ENCODE measurements around the gene ENOSF1. TPM values are rescaled to one million over a fixed set of nuclear protein-coding genes. Genes with fewer than 3 reads are reported as not detected.

The ENOSF1 gene
- total RNA-seq, 4 donors from 2014 or later, result 57.5 to 192 (median 101) TPM

DNA sequence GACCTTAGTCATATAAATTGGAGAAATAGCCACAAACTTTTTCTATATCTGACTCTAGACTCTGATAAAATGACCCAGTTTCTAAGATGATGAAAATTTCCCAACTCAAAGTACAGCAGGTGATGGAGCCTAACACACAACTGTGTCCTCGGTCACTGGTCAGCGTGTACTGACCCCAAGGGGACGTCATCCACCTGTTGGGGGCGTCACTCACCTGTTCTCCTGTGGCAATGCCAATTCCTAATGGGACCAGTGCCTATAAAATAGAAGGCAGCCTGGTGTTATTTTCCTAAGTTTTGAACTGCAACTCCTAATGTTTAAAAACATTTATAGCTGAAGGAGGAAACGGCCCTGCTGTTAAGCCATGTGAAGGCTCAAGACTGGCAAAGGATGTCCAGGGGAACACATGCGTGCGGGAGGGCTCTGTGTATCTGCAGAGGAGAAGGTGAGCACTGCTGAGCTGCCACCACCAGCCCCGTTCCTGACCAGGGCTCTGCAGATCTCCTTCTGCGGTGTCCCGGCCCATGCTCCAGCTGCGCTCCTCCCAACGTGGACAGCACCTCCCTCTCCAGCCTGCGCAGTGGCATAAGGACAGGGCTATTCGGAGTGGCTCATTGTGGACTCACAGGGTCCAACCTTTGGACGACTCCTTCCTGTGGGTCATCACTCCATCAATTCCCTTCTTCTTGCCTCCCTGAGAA, 33.8 kb downstream of the ENOSF1 start:
- 91 to 95% methylated on average over 15 of the region's 15 CpGs for WGBS, 2 donors
- Histone ChIP-seq H3K27me3 (no peaks in the 10 kb centered on the region), H3K9me3 (no peaks in the 10 kb centered on the region), H3K27ac (no peak overlapping the region), H3K36me3 (peaks cover 27 to 50% of the 10 kb centered on the region in 2 donors), H3K4me1 (no peaks in the 10 kb centered on the region), H3K4me3 (replicated peaks in 1 of 3) (no peak overlapping the region)
- intact Hi-C loops (cut with DNase I), result no loop called here
- TF ChIP-seq CTCF (IDR thresholded peaks at IDR 0.05) (no peak), POLR2A (IDR thresholded peaks at IDR 0.05) (no peak)
- DNase-seq, result no peak

DNA sequence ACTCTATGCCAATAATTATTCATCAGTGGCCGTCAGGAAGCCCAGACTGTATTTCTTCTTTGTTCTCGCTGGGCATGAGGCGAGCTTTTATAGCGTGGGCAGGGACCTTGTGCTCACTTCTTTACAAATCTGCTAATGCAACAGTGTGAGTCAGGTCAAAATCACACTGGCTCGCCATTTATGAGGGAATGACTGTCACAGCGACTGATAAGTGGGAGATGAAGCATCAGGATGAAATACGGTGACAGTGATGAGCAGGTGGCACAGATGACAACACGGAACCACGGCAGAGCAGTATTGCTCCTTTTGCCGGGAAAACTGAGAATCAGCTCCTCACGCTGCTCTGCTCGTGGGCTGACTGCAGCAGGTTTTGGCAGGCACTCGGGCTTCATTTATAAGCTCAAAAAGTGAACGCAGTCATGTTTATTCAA, 34.5 kb downstream of the ENOSF1 start:
- no peaks in the 10 kb centered on the region for H3K27me3 ChIP-seq
- no peak for DNase-seq
- no peaks in the 10 kb centered on the region for H3K9me3 ChIP-seq
- H3K4me3 ChIP-seq (replicated peaks in 1 of 3), result no peak overlapping the region
- intact Hi-C loops (cut with DNase I), result no loop called here
- no peaks in the 10 kb centered on the region for H3K4me1 ChIP-seq
- 93 to 94% methylated on average over 14 of the region's 14 CpGs for WGBS, 2 donors
- TF ChIP-seq POLR2A (IDR thresholded peaks at IDR 0.05), result no peak
- no peak for TF ChIP-seq CTCF (IDR thresholded peaks at IDR 0.05)
- no peak overlapping the region for H3K27ac ChIP-seq
- peaks cover 27 to 47% of the 10 kb centered on the region in 2 donors for H3K36me3 ChIP-seq

- Histone ChIP-seq H3K27me3 (no peaks in the 10 kb centered on the region), H3K36me3 (peaks cover 27 to 50% of the 10 kb centered on the region in 2 donors), H3K4me3 (replicated peaks in 1 of 3) (no peak overlapping the region), H3K4me1 (no peaks in the 10 kb centered on the region), H3K9me3 (no peaks in the 10 kb centered on the region), H3K27ac (no peak overlapping the region)
- intact Hi-C loops (cut with DNase I), result no loop called here
- TF ChIP-seq POLR2A (IDR thresholded peaks at IDR 0.05) (no peak), CTCF (IDR thresholded peaks at IDR 0.05) (no peak)
- DNase-seq, result no peak
- WGBS, 2 donors, result 46 to 74% methylated on average over 4 of the region's 4 CpGs
Measured at GRCh38 chr18:677145-677544, 35.3 kb downstream of the ENOSF1 start.

- H3K4me3 ChIP-seq (replicated peaks in 1 of 3), result no peak overlapping the region
- TF ChIP-seq CTCF (IDR thresholded peaks at IDR 0.05) (no peak), POLR2A (IDR thresholded peaks at IDR 0.05) (no peak)
- WGBS, 2 donors, result 93 to 95% methylated on average over 3 of the region's 3 CpGs
- intact Hi-C loops (cut with DNase I), result no loop called here
- DNase-seq, result no peak
- H3K4me1 ChIP-seq, result no peaks in the 10 kb centered on the region
- H3K36me3 ChIP-seq, result peaks cover 24 to 49% of the 10 kb centered on the region in 2 donors
- no peaks in the 10 kb centered on the region for H3K9me3 ChIP-seq
- H3K27me3 ChIP-seq, result no peaks in the 10 kb centered on the region
- no peak overlapping the region for H3K27ac ChIP-seq
Measured at GRCh38 chr18:676736-677135, 35.7 kb downstream of the ENOSF1 start.

- no peak for DNase-seq
- Histone ChIP-seq H3K27me3 (no peaks in the 10 kb centered on the region), H3K4me1 (no peaks in the 10 kb centered on the region), H3K27ac (no peak overlapping the region), H3K36me3 (peaks cover 20 to 51% of the 10 kb centered on the region in 2 donors), H3K9me3 (no peaks in the 10 kb centered on the region), H3K4me3 (replicated peaks in 1 of 3) (no peak overlapping the region)
- no peak for TF ChIP-seq POLR2A (IDR thresholded peaks at IDR 0.05)
- no peak for TF ChIP-seq CTCF (IDR thresholded peaks at IDR 0.05)
- intact Hi-C loops (cut with DNase I), result no loop called here
- 83 to 91% methylated on average over 5 of the region's 5 CpGs for WGBS, 2 donors
Measured at GRCh38 chr18:676069-676468, 36.4 kb downstream of the ENOSF1 start.

Measured in thyroid gland (tissue), 4 donors.